Left renal pelvis (tissue), 4 donors: ENCODE results near the gene HSPA14. TPM values are rescaled to one million over a fixed set of nuclear protein-coding genes. Genes with fewer than 3 reads are reported as not detected.
"Not testable (repeated sequence)": the region's sequence is repeated elsewhere in the genome, so short reads cannot be mapped to it uniquely, and the experiment has no call there.

Source experiments
- DNase-seq, 4 donors: peaks; one replicate each; pipeline ENCODE4 v3.0.0-alpha.2; 2013; ENCODE audit warnings: low read depth in 4 of 4, low spot score in 3 of 4
- polyA plus RNA-seq, 4 donors: library from polyadenylated mRNA; unstranded; fragments of 120-200 nt; gene quantifications; one replicate each; pipeline ENCODE4 v1.2.1, GENCODE V29; 2013; ENCODE audit not compliant: insufficient read length in 4 of 4

Gene HSPA14
- polyA plus RNA-seq, 4 donors = 12.8 to 21.6 (median 20.8) TPM

- DNase-seq = peak in 2 of 4 donors; percentile 10 to 14
Measured at GRCh38 chr10:14879124-14879927, 41.2 kb downstream of the HSPA14 start.

GRCh38 chr10:14879928-14880193, 41.8 kb downstream of the HSPA14 start:
- peak in 1 of 4 donors; percentile 7 for DNase-seq

- no peak for DNase-seq
Measured at GRCh38 chr10:14880229-14880628, 42.1 kb downstream of the HSPA14 start.

- no peak for DNase-seq
Measured at GRCh38 chr10:14884082-14884481, 46.0 kb downstream of the HSPA14 start.

GRCh38 chr10:14889318-14889717, 51.2 kb downstream of the HSPA14 start:
- DNase-seq = no peak

- DNase-seq = no peak
Measured at GRCh38 chr10:14891151-14891550, 53.0 kb downstream of the HSPA14 start.

- DNase-seq = no peak
Measured at GRCh38 chr10:14904316-14904732, 66.2 kb downstream of the HSPA14 start.

- no peak for DNase-seq
Measured at GRCh38 chr10:14904864-14905263, 66.8 kb downstream of the HSPA14 start.

- DNase-seq = no peak
Measured at GRCh38 chr10:14905890-14906289, 67.8 kb downstream of the HSPA14 start.

GRCh38 chr10:14906765-14907164, 68.7 kb downstream of the HSPA14 start:
- DNase-seq = no peak

GRCh38 chr10:14907591-14907990, 69.5 kb downstream of the HSPA14 start:
- not testable (repeated sequence) for DNase-seq

- no peak for DNase-seq
Measured at GRCh38 chr10:14909101-14909500, 71.0 kb downstream of the HSPA14 start.

- DNase-seq = no peak
Measured at GRCh38 chr10:14910953-14911352, 72.8 kb downstream of the HSPA14 start.

GRCh38 chr10:14911801-14912200, 73.7 kb downstream of the HSPA14 start:
- DNase-seq = no peak

GRCh38 chr10:14916600-14916999, 78.5 kb downstream of the HSPA14 start:
- DNase-seq = no peak

GRCh38 chr10:14917827-14918226, 79.7 kb downstream of the HSPA14 start:
- no peak for DNase-seq

GRCh38 chr10:14918964-14919363, 80.9 kb downstream of the HSPA14 start:
- no peak for DNase-seq

Other genes starting within 250 kb of the HSPA14 start
- 100 to 1,000 TPM in 1 of 4 donors, 10 to 100 TPM in 3; 36.4 to 121 (median 97.9) TPM for gene FAM107B, start 63.4 kb upstream of the HSPA14 start, polyA plus RNA-seq
- gene CDNF, start 269 bp upstream of the HSPA14 start, polyA plus RNA-seq = 1 to 10 TPM; 2.1 to 3.1 (median 2.6) TPM
- gene MSANTD7, start within 50 bp of the HSPA14 start, polyA plus RNA-seq = 10 to 100 TPM; 16.9 to 17.8 (median 17.2) TPM
- 10 to 100 TPM; 20.2 to 26.3 (median 20.9) TPM for gene SUV39H2, start 40.6 kb downstream of the HSPA14 start, polyA plus RNA-seq
- gene DCLRE1C, start 115.8 kb downstream of the HSPA14 start, polyA plus RNA-seq = 10 to 100 TPM; 11.9 to 21.5 (median 15.2) TPM
- gene MEIG1, start 121.1 kb downstream of the HSPA14 start, polyA plus RNA-seq = 1 to 10 TPM in 3 of 4 donors, under 1 TPM in 1; 0.96 to 2.2 (median 1.3) TPM
- under 1 TPM; 0.34 to 0.94 (median 0.58) TPM for gene OLAH, start 205.6 kb downstream of the HSPA14 start, polyA plus RNA-seq